ENCODE data around the gene PLEK2.

DNA sequence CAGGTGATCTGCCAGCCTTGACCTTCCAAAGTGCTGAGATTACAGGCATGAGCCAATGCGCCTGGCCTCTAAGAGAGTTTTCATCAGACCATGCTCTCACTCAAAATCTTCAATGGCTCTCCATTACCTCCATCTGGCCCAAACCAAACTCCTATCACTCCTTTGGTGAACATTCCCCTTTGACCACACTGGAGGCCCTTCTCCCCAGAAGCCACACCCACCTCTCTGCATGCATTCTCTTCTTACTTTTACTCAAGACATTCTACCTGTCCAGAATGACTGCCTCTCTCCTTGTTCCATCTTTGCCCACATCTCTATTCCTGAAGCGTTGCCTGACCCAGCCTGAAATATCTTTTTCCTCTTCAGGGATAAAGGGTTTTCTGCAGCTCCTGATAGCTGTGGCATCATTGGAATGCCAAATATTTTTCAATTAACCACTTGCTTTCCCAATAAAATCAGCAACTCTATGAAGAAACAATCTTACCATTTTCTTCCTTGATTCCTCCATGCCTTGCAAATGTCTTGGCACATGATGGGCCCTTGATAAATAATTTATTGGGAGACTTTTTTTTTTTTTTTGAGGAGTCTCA is 15.5 kb downstream of the PLEK2 start:
- TF ChIP-seq, protein P1, sequence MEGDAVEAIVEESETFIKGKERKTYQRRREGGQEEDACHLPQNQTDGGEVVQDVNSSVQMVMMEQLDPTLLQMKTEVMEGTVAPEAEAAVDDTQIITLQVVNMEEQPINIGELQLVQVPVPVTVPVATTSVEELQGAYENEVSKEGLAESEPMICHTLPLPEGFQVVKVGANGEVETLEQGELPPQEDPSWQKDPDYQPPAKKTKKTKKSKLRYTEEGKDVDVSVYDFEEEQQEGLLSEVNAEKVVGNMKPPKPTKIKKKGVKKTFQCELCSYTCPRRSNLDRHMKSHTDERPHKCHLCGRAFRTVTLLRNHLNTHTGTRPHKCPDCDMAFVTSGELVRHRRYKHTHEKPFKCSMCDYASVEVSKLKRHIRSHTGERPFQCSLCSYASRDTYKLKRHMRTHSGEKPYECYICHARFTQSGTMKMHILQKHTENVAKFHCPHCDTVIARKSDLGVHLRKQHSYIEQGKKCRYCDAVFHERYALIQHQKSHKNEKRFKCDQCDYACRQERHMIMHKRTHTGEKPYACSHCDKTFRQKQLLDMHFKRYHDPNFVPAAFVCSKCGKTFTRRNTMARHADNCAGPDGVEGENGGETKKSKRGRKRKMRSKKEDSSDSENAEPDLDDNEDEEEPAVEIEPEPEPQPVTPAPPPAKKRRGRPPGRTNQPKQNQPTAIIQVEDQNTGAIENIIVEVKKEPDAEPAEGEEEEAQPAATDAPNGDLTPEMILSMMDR (IDR thresholded peaks at IDR 0.05): no peak
- no peak for TF ChIP-seq POLR2A (IDR thresholded peaks at IDR 0.05)
- no peak for TF ChIP-seq POLR2AphosphoS5 (IDR thresholded peaks at IDR 0.05)

Measured in suprapubic skin (tissue), 4 donors.